Osteocyte (in vitro differentiated cells): Measurements from ENCODE around the gene EPHA10. TPM values are rescaled to one million over a fixed set of nuclear protein-coding genes. Genes with fewer than 3 reads are reported as not detected.

Experiments
- DNase-seq: peaks from one replicate; pipeline ENCODE4 v3.0.0; 2021; ENCODE audit warnings: mixed read lengths; ENCODE audit not compliant: unreplicated experiment; ENCODE audit errors: extremely low spot score
- H3K27ac Mint-ChIP-seq: one replicate; pipeline ENCODE4 v1.8.0; 2021; ENCODE audit warnings: mild to moderate bottlenecking, mixed read lengths; ENCODE audit not compliant: unreplicated experiment
- H3K27me3 Mint-ChIP-seq: one replicate; pipeline ENCODE4 v1.8.0; 2021; ENCODE audit warnings: mixed read lengths; ENCODE audit not compliant: unreplicated experiment
- H3K36me3 Mint-ChIP-seq: one replicate; pipeline ENCODE4 v1.8.0; 2021; ENCODE audit warnings: mixed read lengths; ENCODE audit not compliant: unreplicated experiment
- H3K4me1 Mint-ChIP-seq: one replicate; pipeline ENCODE4 v1.8.0; 2021; ENCODE audit warnings: mixed read lengths; ENCODE audit not compliant: unreplicated experiment
- H3K4me3 Mint-ChIP-seq: one replicate; pipeline ENCODE4 v1.8.0; 2021; ENCODE audit warnings: mild to moderate bottlenecking, moderate library complexity, mixed read lengths; ENCODE audit not compliant: unreplicated experiment
- H3K9me3 Mint-ChIP-seq: one replicate; pipeline ENCODE4 v1.8.0; 2021; ENCODE audit warnings: mixed read lengths; ENCODE audit not compliant: unreplicated experiment
- total RNA-seq: library from RNA; stranded (reverse); gene quantifications from 2 replicates; pipeline ENCODE4 v1.2.1, GENCODE V29; 2021
- TF ChIP-seq, protein P1 (sequence below): fragments of 200-600 bp; sonication (generic); IDR thresholded peaks from 2 replicates; pipeline ENCODE4 v1.5.0; 2021; ENCODE audit warnings: antibody characterized with exemption, mild to moderate bottlenecking, moderate library complexity

EPHA10 gene
- total RNA-seq, 1 donor from 2014 or later: not detected

DNA sequence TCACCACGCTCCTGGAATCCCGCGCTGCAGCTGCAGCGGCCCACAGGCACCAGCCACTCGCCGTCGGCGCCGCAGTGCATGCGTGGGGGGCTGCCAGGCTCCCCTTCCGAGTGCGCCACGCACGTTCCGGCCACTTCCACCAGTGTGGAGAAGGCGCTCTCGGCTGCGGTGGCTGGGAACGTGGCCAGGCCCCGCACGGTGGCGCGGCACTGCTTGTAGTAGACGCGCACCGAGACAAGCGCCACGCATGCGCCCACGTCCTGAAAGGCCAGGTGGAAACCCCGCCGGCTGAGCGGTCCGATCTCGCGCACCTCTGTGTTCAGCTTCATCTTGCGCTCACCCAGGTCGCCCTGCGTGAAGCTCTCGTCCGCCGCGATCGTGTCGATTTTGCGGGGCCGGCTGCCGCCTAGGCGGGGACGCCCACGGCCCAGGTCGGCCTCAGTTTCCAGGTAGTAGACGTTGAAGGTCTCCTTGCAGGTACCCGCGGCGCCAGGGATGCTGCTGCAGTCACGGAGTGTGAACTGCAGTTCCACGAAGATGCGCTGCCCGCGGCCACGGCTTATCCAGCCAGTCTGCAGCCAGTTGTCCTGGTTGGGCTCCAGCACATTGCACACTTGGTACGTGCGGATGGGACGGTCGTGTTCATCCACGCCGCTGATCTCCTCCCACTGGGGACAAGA lies 3.4 kb downstream of the EPHA10 start:
- no peak overlapping the region for H3K4me3 Mint-ChIP-seq
- TF ChIP-seq, protein P1, sequence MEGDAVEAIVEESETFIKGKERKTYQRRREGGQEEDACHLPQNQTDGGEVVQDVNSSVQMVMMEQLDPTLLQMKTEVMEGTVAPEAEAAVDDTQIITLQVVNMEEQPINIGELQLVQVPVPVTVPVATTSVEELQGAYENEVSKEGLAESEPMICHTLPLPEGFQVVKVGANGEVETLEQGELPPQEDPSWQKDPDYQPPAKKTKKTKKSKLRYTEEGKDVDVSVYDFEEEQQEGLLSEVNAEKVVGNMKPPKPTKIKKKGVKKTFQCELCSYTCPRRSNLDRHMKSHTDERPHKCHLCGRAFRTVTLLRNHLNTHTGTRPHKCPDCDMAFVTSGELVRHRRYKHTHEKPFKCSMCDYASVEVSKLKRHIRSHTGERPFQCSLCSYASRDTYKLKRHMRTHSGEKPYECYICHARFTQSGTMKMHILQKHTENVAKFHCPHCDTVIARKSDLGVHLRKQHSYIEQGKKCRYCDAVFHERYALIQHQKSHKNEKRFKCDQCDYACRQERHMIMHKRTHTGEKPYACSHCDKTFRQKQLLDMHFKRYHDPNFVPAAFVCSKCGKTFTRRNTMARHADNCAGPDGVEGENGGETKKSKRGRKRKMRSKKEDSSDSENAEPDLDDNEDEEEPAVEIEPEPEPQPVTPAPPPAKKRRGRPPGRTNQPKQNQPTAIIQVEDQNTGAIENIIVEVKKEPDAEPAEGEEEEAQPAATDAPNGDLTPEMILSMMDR: no peak
- H3K27ac Mint-ChIP-seq: no peak overlapping the region
- H3K4me1 Mint-ChIP-seq: peaks cover 3% of the 10 kb centered on the region
- no peaks in the 10 kb centered on the region for H3K9me3 Mint-ChIP-seq
- H3K27me3 Mint-ChIP-seq: peaks cover 39% of the 10 kb centered on the region
- peak; percentile 83 for DNase-seq
- no peaks in the 10 kb centered on the region for H3K36me3 Mint-ChIP-seq

DNA sequence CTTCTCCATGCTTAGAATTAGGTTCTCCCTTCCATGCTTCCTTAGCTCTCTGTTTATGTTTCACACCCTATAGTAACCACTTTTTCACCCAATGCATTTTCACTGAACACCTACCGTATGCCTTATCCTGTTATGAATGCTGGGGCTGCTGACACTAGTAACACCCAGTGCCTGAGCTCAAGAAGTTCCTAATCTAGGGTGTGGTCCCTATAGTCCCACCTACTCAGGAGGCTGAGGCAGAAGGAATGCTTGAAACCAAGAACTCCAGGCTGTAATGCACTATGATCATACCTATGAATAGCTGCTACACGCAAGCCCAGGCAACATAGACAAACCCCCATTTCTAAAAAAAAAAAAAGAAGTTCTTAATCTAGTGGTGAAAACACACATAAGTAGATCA lies 5.5 kb downstream of the EPHA10 start:
- no peaks in the 10 kb centered on the region for H3K9me3 Mint-ChIP-seq

DNA sequence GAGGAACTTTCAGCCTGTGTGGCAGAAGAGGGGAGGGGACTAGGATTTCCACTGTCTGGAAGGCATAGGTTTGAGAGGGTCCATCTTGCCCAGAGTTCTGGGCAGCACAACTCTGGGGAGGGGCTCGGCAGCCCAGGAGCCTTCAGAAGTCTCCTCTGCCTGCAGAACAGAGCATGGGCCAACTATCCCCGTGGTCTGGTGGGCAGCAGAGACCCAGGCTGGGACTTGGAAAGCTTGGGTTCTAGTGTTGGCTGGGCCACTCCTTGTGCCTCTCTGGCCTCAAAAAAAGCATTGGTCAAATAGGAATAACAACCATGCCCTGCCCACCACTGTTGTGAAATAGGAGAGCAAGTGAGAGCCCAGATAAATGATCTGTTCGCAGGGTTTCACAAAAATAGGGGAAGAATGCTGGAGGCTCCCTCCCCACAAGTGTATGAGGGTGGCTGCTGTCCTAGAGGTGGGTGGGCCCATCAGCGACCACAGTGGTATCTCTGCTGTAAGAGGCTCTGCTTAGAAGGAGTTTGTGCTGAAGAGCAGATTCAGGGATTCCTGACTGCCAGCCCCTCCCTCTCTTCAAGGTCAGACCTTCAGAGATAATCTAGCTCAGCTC lies 8.9 kb downstream of the EPHA10 start:
- H3K27ac Mint-ChIP-seq: no peak overlapping the region
- no peaks in the 10 kb centered on the region for H3K36me3 Mint-ChIP-seq
- TF ChIP-seq, protein P1: no peak

More for the DNA sequence above, 5.5 kb downstream of the EPHA10 start:
- Mint-ChIP-seq H3K27ac (no peak overlapping the region), H3K27me3 (peaks cover 35% of the 10 kb centered on the region), H3K4me3 (no peak overlapping the region), H3K4me1 (no peaks in the 10 kb centered on the region), H3K36me3 (no peaks in the 10 kb centered on the region)
- TF ChIP-seq, protein P1: no peak
- peak; percentile 1 for DNase-seq

DNA sequence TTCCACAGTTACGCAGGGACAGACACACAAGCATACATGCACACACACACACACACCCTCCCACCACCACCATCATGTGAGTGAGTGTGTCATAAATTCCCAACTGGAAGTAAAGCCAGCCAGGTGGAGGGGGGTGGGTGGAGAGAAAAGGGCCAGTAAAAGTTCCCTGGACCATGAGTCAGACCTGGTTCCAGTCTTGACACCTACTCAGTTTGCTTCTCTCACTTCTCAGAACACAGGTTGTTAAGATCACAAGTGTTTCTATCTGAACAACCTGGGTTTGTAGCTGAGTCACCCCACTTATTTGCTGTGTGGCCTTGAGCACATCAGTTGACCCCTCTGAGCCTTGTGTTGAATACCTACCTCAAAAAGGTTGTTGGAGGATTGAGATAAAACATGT lies 9.6 kb downstream of the EPHA10 start:
- TF ChIP-seq, protein P1: no peak
- Mint-ChIP-seq H3K36me3 (no peaks in the 10 kb centered on the region), H3K27ac (no peak overlapping the region), H3K9me3 (no peaks in the 10 kb centered on the region), H3K4me3 (no peak overlapping the region), H3K4me1 (peaks cover 4% of the 10 kb centered on the region), H3K27me3 (peaks cover 40% of the 10 kb centered on the region)
- DNase-seq: no peak

More for the DNA sequence above, 8.9 kb downstream of the EPHA10 start:
- Mint-ChIP-seq H3K4me1 (peaks cover 4% of the 10 kb centered on the region), H3K27me3 (peaks cover 36% of the 10 kb centered on the region), H3K9me3 (no peaks in the 10 kb centered on the region), H3K4me3 (no peak overlapping the region)
- peak; percentile 48 for DNase-seq

DNA sequence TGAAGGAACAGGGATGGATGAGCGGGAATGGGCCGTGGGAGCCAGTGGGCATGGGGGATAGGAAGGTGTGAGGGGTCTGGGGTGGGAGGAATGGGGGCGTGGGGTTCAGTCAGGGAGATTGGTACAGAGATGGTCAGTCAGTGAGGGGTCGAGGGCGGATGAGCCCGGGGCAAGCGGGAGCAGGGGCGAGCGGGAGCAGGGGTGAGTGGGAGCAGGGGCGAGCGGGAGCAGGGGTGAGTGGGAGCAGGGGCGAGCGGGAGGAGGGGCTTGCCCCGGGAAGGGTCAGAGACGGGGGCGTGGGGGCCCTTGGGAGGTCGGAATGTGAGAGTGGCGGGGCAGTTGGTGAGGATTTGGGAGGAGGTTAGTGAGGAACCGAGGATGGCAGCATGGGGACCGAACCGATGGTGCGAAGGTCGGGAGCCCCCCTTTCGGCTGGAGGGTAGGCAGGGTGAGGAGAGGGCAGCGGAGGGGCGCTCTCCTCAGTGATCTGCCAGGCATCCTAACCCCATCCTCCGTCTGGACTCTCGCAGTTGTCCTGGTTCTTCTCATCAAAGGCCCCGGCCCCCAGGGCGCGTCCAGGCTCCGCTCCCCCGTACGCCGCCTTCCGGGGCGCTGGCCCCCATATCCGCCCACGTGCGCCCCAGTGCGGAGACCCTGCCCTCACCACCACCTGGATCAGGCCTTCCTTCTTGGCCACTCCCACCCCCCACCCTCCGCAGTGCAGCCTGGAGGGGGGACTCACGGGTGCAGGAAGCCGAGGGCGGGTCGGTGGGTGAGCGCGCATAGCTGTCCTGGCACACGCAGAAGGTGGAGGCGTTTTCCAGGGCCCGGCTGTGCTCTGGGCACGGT lies 11.2 kb downstream of the EPHA10 start:
- TF ChIP-seq, protein P1: no peak
- Mint-ChIP-seq H3K4me3 (peak overlapping the region; percentile 53), H3K36me3 (no peaks in the 10 kb centered on the region), H3K9me3 (no peaks in the 10 kb centered on the region), H3K27ac (no peak overlapping the region), H3K4me1 (peaks cover 4% of the 10 kb centered on the region), H3K27me3 (peaks cover 43% of the 10 kb centered on the region)
- no peak for DNase-seq
